SK-N-SH (cell line): ENCODE data around the gene CASS4.

Source experiments
- CHD2 ChIP-seq: fragments of 150-350 bp; IDR thresholded peaks from 2 replicates; pipeline ENCODE4 v1.6.1; 2018; ENCODE audit warnings: low read length; ENCODE audit not compliant: partially characterized antibody
- FOXJ3 ChIP-seq: sonication (generic); formaldehyde crosslinking; IDR thresholded peaks from 2 replicates; pipeline ENCODE4 v1.5.1; 2020; ENCODE audit warnings: mild to moderate bottlenecking, missing genetic modification reagents
- IRF3 ChIP-seq: fragments of 150-350 bp; IDR thresholded peaks from 2 replicates; pipeline ENCODE4 v1.6.1; 2016; ENCODE audit warnings: mild to moderate bottlenecking, low read depth, low read length
- NRF1 ChIP-seq: IDR thresholded peaks from 2 replicates; pipeline ENCODE4 v1.6.1; 2012; ENCODE audit warnings: low read depth, mild to moderate bottlenecking, low read length
- POLR2AphosphoS5 ChIP-seq: IDR thresholded peaks from 2 replicates; pipeline ENCODE4 v1.6.1; 2012; ENCODE audit warnings: low read depth, low read length
- SMC3 ChIP-seq: IDR thresholded peaks from 2 replicates; pipeline ENCODE4 v1.6.1; 2012; ENCODE audit warnings: low read depth, low read length, improper control_type of control experiment
- TAF1 ChIP-seq: IDR thresholded peaks from 2 replicates; pipeline ENCODE4 v1.6.1; 2012; ENCODE audit warnings: low read depth, mild to moderate bottlenecking, low read length, moderate library complexity, borderline replicate concordance
- TF ChIP-seq, protein P1 (sequence below): fragments of 200-600 bp; sonication (generic); IDR thresholded peaks from 2 replicates; pipeline ENCODE4 v1.6.1; 2017; ENCODE audit warnings: antibody characterized with exemption, mild to moderate bottlenecking, moderate library complexity
- TF ChIP-seq, protein P2 (sequence below): fragments of 150-350 bp; IDR thresholded peaks from 2 replicates; pipeline ENCODE4 v1.6.1; 2017; ENCODE audit warnings: antibody characterized with exemption, low read length, low read depth, borderline replicate concordance
- TF ChIP-seq, protein P3 (sequence below): IDR thresholded peaks from 2 replicates; pipeline ENCODE4 v1.6.1; 2012; ENCODE audit warnings: mild to moderate bottlenecking, low read depth, low read length, moderate library complexity
- TF ChIP-seq, protein P4 (sequence below): IDR thresholded peaks from 2 replicates; pipeline ENCODE4 v1.4.0; 2012; ENCODE audit warnings: low read depth, borderline replicate concordance

GRCh38 chr20:56469077-56469449 lies 57.0 kb downstream of the CASS4 start:
- no peak for TF ChIP-seq IRF3
- no peak for TF ChIP-seq CHD2
- TF ChIP-seq FOXJ3 (CRISPR knock-in tag), result no peak
- TF ChIP-seq, protein P1, sequence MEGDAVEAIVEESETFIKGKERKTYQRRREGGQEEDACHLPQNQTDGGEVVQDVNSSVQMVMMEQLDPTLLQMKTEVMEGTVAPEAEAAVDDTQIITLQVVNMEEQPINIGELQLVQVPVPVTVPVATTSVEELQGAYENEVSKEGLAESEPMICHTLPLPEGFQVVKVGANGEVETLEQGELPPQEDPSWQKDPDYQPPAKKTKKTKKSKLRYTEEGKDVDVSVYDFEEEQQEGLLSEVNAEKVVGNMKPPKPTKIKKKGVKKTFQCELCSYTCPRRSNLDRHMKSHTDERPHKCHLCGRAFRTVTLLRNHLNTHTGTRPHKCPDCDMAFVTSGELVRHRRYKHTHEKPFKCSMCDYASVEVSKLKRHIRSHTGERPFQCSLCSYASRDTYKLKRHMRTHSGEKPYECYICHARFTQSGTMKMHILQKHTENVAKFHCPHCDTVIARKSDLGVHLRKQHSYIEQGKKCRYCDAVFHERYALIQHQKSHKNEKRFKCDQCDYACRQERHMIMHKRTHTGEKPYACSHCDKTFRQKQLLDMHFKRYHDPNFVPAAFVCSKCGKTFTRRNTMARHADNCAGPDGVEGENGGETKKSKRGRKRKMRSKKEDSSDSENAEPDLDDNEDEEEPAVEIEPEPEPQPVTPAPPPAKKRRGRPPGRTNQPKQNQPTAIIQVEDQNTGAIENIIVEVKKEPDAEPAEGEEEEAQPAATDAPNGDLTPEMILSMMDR, result no peak
- TF ChIP-seq, protein P2, sequence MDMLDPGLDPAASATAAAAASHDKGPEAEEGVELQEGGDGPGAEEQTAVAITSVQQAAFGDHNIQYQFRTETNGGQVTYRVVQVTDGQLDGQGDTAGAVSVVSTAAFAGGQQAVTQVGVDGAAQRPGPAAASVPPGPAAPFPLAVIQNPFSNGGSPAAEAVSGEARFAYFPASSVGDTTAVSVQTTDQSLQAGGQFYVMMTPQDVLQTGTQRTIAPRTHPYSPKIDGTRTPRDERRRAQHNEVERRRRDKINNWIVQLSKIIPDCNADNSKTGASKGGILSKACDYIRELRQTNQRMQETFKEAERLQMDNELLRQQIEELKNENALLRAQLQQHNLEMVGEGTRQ, result no peak
- TF ChIP-seq, protein P3, sequence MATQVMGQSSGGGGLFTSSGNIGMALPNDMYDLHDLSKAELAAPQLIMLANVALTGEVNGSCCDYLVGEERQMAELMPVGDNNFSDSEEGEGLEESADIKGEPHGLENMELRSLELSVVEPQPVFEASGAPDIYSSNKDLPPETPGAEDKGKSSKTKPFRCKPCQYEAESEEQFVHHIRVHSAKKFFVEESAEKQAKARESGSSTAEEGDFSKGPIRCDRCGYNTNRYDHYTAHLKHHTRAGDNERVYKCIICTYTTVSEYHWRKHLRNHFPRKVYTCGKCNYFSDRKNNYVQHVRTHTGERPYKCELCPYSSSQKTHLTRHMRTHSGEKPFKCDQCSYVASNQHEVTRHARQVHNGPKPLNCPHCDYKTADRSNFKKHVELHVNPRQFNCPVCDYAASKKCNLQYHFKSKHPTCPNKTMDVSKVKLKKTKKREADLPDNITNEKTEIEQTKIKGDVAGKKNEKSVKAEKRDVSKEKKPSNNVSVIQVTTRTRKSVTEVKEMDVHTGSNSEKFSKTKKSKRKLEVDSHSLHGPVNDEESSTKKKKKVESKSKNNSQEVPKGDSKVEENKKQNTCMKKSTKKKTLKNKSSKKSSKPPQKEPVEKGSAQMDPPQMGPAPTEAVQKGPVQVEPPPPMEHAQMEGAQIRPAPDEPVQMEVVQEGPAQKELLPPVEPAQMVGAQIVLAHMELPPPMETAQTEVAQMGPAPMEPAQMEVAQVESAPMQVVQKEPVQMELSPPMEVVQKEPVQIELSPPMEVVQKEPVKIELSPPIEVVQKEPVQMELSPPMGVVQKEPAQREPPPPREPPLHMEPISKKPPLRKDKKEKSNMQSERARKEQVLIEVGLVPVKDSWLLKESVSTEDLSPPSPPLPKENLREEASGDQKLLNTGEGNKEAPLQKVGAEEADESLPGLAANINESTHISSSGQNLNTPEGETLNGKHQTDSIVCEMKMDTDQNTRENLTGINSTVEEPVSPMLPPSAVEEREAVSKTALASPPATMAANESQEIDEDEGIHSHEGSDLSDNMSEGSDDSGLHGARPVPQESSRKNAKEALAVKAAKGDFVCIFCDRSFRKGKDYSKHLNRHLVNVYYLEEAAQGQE, result no peak
- TF ChIP-seq, protein P4, sequence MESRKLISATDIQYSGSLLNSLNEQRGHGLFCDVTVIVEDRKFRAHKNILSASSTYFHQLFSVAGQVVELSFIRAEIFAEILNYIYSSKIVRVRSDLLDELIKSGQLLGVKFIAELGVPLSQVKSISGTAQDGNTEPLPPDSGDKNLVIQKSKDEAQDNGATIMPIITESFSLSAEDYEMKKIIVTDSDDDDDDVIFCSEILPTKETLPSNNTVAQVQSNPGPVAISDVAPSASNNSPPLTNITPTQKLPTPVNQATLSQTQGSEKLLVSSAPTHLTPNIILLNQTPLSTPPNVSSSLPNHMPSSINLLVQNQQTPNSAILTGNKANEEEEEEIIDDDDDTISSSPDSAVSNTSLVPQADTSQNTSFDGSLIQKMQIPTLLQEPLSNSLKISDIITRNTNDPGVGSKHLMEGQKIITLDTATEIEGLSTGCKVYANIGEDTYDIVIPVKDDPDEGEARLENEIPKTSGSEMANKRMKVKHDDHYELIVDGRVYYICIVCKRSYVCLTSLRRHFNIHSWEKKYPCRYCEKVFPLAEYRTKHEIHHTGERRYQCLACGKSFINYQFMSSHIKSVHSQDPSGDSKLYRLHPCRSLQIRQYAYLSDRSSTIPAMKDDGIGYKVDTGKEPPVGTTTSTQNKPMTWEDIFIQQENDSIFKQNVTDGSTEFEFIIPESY, result no peak
- TF ChIP-seq SMC3, result no peak
- no peak for TF ChIP-seq POLR2AphosphoS5
- no peak for TF ChIP-seq TAF1
- no peak for TF ChIP-seq NRF1
